GM21619 (cell line): ENCODE measurements around the gene MADD.
"Not testable (repeated sequence)": the region's sequence is repeated elsewhere in the genome, so short reads cannot be mapped to it uniquely, and the experiment has no call there.

Experiments used
- ATAC-seq: cut with Tn5 transposase; IDR thresholded peaks from one replicate; pipeline ENCODE4 v1.9.1; 2021; ENCODE audit not compliant: unreplicated experiment

Gene MADD

GRCh38 chr11:47272706-47273105 lies 2.8 kb downstream of the MADD start:
- ATAC-seq, result no peak

- ATAC-seq, result no peak
Measured at GRCh38 chr11:47274495-47275235, 4.7 kb downstream of the MADD start.

GRCh38 chr11:47276923-47277322 lies 7.0 kb downstream of the MADD start:
- no peak for ATAC-seq

GRCh38 chr11:47278058-47278457 lies 8.1 kb downstream of the MADD start:
- no peak for ATAC-seq

DNA sequence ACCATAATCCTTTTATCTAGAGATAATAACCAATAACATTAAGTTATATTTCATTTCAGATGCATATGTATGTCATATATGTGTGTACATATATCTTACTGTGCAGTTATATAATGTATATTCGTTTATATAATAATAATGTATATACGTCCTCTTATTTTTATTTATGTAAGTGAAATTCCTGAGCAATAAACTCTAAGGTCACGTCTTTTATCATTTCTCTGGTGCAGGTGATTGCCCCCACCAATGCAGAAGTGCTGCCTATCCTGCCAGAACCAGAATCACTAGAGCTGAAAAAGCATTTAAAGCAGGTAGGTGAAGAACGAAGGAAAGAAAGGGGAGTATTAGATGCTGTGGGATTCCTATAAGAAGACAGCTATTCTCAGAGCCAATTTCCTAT lies 8.8 kb downstream of the MADD start:
- ATAC-seq, result no peak

DNA sequence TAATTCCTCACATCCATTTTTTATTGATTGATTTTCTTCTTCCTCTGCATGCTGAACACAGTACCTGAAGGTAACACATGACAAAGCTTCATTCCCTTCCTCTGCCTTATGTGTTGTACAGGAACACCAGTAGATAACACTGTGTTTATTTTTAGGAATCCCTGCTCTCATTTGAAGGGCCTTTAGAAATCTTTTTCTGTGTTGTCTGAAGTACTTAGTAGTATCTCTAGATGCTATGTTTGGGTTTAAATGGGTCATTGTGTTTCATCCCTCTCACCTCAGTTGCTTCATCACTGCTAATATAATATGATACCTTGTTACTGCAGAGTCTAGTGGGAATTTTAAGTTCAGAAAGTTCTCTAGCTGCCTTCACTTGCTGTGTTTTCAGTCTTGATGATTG lies 10.2 kb downstream of the MADD start:
- ATAC-seq, result no peak

DNA sequence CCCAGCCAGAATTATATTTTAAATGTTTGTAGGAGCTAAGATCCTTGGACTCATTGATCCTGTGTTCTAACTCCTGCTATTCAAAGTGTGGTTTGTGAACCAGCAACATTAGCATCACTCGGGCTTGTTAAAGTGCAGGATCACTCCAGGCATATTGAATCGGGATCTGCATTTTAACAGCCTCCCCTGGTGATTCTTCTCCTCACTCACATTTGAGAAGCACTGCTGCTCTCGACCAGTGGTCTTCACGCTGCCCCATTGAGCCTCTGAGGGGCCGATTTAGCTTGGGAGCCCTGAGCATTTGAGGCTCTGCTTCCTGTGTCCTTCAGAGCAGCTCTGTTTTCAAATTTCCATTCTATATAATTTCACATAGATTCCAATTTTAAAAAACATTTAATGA lies 10.9 kb downstream of the MADD start:
- no peak for ATAC-seq

DNA sequence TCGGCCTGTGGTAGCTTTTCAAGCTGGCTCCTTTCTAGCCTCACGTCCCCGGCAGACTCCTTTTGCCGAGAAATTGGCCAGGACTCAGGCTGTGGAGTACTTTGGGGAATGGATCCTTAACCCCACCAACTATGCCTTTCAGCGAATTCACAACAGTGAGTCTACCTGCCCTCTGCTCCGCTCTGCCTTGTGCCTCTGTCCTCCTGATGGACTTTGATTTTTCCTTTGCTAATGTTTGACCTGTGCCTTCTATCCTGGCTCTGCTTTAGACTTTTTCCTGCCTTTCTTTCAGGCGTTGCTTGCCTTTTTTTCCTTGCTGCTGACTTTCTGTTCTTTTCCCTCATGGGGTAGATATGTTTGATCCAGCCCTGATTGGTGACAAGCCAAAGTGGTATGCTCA lies 12.5 kb downstream of the MADD start:
- ATAC-seq, result no peak

DNA sequence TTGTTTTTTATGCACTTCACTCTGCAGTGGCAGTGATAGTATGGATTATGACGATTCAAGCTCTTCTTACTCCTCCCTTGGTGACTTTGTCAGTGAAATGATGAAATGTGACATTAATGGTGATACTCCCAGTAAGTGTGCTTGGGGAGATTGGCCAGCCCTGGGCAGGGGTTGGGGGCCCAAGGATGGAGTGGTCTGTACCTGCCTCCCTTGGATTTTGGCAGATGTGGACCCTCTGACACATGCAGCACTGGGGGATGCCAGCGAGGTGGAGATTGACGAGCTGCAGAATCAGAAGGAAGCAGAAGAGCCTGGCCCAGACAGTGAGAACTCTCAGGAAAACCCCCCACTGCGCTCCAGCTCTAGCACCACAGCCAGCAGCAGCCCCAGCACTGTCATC lies 14.2 kb downstream of the MADD start:
- no peak for ATAC-seq

- no peak for ATAC-seq
Measured at GRCh38 chr11:47285969-47286770, 16.2 kb downstream of the MADD start.

DNA sequence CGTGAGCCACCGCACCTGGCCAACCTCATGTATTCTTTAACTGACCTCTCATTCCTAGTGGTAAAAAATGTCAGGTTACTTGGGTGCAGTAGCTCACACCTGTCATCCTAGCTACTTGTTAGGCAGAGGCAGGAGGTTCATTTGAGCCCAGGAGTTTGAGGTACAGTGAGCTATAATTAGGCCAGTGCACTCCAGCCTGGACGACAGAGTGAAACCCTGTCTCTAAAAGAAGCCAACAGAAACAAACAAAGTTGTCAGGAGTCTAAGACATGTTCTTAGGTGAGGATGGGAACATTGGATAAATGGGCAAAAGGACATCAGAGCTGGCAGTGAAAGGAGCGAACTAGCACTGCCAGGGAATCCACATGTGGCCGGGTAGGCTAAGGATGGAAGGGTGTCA lies 18.1 kb downstream of the MADD start:
- no peak for ATAC-seq

GRCh38 chr11:47289856-47290255 lies 19.9 kb downstream of the MADD start:
- ATAC-seq, result no peak

DNA sequence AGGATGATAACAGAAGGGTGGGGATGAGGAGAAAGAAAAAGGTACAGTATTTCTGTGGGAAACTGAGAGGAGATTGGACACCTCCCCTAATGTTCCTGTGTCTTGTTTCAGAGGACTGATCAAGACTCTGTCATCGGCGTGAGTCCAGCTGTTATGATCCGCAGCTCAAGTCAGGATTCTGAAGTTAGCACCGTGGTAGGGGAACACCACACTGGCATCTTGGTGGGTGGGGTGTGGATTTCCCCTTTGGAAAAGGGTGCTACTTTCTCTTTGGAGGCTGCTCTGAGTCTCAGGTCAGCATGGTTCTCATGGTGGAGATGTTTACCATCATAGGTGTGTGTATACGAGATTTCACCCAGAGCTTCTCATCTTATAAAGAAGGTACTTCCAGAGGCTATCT lies 25.5 kb downstream of the MADD start:
- no peak for ATAC-seq

GRCh38 chr11:47296045-47296444 lies 26.1 kb downstream of the MADD start:
- ATAC-seq, result no peak

- no peak for ATAC-seq
Measured at GRCh38 chr11:47299078-47299477, 29.1 kb downstream of the MADD start.

GRCh38 chr11:47302853-47303252 lies 32.9 kb downstream of the MADD start:
- no peak for ATAC-seq

DNA sequence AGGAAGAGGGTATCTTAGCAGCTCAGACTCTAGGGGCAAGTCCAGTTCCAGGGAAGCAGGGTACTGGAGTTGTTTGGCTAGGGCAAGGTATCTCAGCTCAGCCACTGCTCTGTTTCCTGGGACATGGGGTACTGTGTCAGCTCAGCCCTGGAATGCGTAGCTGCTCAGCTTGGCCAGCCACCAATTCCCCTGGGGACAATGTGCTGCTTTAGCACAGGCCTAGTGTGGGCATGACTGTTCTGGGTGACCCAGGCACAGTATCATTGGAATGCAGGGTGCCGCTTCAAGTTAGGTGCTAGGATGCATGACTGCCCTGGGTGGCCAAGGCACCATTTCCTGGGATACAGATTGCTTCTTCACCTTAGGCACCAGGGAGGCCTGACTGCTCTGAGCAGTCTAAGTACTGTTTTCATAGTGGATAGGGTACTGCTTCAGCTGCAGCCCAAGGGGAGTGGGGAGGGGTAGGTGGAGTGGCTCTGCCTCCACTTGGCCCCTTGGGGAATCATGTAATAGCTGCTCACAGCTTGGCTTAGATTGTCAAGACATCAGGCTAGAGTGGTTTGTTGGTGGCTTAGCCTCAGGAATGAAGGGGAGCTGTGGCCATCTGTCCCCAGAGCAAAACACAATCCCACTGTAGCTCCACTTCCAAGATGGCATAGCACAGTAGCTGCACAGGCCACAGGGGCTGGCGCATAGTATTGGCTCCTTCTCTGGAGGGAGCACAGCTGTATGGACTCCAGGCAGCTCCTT lies 36.0 kb downstream of the MADD start:
- ATAC-seq, result no peak

DNA sequence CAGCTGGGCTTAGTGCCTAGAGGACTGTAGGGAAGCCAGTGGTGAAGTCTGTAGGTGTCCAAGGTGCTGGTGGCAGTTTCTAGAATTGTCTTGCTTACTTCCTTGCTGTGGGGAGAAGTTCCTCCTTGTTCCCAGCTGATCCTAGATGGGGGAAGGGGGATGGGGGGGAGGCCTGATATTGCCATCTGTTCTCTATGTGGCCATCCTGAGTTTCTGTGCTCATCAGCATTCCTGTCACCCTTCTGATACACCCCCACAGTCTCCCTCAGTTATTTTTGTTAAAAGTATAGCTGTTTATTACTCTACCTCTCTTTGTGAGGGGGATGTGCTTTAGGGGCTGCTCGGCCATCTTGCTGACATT lies 36.5 kb downstream of the MADD start:
- ATAC-seq, result no peak

DNA sequence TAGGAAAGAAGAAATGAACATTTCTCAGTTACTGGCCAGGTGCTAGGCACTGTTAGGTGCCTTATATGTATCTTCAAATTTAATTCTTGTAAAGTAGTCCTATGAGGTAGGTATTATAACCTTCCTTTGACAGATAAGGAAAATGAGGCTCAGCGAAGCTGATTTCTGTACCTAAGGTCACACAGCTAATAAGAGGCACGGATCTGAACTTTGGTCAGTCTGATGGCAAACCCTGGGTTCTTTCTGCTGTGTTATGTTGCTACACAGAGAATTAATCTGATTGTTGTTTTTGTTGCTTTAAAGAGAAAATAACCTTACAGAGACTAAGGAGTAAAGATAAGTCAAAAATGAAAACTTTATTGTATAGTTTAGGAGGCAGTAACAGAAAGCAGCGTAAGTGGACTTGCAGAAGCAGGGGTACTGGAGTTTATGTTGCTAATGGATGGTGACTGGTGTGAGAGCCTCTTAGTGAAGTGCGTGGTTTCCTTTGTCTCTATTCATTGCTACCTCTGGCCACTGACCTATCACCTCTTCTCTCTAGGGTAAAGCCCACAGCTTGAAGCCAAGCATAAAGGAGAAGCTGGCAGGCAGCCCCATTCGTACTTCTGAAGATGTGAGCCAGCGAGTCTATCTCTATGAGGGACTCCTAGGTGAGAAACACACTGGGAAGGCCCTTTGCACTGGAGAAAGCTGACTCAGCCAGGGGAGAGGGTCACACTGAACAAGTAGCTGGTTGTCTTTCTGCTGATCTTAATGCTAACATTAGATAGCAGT lies 38.3 kb downstream of the MADD start:
- no peak for ATAC-seq

DNA sequence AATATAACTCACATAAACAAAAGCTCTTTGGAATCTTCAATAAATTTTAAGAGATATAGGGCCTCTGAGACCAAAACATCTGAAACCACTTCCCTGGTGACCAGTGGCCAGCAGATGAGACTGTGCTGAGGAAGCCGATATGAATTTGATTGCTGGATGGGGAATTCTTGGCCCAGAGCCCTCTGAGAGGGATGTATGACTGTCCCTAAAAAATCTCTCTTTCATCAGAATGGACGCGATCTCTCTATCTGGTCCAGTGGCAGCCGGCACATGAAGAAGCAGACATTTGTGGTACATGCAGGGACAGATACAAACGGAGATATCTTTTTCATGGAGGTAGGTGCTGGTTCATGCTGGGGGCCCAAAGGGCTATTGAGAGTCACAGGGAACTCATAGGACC lies 45.1 kb downstream of the MADD start:
- ATAC-seq, result no peak

DNA sequence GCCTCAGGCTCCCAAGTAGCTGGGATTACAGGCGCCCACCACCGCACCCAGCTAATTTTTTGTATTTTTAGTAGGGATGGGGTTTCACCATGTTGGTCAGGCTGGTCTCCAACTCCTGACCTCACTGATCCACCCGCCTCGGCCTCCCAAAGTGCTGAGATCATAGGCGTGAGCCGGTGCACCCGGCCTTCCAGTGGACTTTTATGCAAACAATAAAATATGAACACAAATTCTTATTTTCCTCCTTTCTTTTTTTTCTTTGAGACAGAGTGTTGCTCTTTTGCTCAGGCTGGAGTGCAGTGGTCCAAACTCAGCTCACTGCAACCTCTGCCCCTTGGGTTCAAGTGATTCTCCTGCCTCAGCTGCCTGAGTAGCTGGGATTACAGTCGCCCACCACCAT lies 46.6 kb downstream of the MADD start:
- ATAC-seq, result not testable (repeated sequence)
